NCI-H510A treated with DMSO at 0.1 percent for 48 hours (cell line): ENCODE results near the gene FAM72C.
"Not testable (repeated sequence)": the region's sequence is repeated elsewhere in the genome, so short reads cannot be mapped to it uniquely, and the experiment has no call there.

ENCODE experiments used
- DNase-seq: peaks from one replicate; lab custom pipeline; 2025; lab: John Stamatoyannopoulos, UW

Gene FAM72C

DNA sequence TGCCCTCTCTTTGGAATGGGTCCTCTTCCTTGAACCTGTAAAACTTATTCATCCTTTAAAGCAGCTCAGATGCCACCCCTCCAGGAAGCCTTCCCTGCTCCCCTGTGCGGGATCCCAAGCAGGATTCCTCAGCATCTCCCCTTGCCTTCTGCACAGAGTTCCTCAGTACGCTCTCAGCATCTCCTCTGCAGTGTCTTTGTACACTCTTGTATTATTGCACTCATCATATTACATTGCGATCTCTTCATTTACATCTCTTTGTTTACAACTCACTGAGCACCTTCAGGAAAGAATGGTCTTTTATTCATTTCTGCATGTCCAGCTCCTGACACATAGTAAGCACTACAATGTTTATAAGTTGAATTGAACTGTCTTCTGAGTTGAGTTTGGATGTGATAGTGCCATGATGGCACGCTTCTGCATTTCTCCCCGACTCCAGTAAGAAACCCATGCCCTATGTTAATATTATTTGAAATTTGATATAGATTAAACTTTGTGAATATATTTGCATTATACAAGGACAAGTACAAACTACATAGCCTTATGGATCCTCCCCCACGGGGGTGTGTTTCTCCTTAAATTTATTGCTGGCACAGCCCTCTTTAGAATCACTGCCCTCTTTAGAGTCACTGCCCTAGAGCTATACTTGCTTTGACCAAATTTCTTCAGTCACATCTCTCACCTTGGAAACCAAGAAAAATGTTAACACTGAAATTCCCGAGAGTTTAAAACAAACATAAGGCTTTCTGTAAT is 13.1 kb upstream of the FAM72C start:
- not testable (repeated sequence) for DNase-seq

DNA sequence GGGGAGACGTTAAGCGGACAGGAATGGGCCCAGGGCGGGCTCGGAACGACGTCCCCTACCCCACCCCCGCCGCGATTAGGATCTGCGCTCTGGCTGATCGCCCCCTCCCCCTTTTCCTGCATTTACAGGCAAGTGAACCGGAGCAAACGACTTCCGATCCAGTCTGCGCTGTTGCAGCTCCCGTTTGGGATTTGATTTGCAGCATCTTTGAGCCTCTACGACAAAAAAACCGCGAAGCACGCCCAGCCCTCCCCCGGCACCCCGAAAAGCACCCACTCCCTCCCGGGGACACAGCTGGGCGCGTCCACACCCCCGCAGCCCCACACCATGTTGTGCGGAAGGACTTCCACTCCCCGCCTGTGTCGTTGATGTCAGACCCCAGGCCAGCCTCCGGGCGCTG is 2.6 kb upstream of the FAM72C start:
- DNase-seq: not testable (repeated sequence)

DNA sequence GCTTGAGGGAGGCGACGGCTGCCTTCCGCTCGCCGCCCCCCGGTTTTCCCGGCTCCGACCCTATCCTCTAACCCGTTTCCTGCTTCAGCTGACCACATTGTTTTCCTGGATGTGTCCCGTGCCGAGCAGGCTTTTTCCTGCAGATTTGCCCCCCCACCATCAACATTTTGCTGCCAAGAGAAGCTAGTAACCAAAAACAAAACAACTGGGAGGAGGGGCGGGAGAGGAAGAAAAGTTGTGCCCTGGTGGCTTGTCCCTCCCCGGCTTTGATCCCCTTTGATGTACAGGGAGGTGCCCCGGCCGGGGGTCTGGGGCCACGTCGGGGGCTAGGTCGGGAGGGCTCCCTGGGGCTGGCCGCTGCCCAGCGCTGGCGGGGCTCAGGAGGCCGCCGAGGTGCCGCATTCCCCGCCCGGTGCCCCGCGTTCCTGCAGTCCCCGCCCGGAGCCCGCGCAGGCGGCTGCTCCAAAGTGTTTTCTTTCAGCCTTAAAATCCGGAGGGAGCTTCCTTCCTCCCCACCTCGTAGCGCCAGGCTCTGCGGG is 2.2 kb upstream of the FAM72C start:
- DNase-seq: not testable (repeated sequence)

DNA sequence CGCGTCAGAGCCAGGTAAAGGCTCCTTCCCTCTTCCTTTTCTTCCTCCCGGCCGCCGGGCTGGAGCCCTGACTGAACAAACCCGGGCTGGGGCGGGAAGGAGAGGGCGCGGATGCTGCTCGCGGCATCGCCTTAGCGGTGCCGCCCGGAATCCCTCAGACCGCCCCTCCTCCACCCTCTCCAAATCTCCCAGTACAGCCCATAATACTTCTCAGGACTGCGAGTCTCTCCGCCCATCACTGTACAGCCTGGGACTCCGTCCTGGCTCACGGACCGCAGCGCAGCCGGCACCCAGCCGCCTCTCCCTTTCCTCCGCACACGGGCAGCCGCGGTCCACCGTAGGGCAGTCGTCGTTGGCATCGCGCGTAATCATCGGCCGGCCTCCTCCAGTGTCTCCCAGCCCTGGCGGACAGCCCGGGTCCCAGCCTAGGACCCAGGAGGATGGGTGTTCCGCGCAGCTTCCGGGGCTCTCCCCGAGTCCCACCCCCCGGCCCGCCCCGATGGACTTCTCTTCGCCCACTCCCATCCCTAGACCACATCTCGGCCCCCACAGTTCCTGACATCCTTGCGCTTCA is 1.1 kb upstream of the FAM72C start:
- not testable (repeated sequence) for DNase-seq

DNA sequence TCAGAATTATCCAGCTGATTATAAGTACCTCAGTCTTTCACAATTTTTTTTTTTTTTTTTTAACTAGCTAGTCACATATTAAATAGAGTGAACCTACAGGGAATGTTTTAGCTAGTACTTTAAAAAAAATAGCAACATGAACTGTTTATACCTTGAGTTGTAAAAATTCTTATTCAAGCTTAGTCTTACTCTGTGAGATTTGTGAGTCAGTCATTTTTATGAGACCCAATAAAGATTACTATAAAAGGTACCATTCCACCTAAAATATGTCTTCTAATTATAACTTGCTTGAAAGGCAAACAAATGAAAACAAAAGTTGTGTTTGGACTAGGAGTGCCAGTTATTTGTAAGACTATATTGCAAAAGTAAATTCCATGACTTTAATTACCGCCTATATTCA is 5.9 kb downstream of the FAM72C start:
- DNase-seq: not testable (repeated sequence)

DNA sequence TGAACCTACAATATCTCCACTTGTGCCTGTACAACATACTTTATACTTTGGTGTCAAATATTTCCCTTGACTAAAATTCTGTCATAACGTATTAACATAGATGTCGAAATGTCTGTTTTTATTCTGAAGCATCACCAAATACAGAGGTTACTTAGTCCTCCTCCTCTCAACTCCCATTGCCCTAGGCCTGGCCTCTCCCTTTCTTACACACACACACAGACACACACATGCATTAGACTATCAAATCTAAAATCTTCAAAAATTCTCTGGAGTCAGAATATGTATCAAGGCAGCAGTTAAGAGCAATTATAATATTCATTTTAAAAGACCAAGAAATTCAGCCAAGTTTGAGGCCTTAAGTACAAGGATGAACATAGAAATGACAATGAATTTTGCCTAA is 7.5 kb downstream of the FAM72C start:
- not testable (repeated sequence) for DNase-seq

DNA sequence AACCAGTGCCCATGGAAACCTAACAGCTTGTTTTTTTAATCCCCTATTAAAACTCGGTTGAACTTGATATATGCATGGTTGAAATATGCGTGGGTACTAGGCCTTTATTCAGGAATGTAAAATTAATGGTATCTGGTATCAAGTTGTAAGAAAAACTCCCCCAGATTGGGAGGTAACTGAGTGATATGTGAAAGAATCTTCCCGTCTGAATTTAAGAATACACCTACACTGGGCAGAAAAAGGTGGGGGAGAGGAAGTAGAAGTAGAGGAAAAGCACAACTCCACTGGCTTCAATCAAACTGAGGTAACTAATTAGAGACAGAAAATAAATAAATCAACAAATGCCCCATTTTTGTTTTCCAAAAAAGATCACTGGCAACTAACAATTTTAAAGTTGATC is 15.9 kb downstream of the FAM72C start:
- DNase-seq: not testable (repeated sequence)

DNA sequence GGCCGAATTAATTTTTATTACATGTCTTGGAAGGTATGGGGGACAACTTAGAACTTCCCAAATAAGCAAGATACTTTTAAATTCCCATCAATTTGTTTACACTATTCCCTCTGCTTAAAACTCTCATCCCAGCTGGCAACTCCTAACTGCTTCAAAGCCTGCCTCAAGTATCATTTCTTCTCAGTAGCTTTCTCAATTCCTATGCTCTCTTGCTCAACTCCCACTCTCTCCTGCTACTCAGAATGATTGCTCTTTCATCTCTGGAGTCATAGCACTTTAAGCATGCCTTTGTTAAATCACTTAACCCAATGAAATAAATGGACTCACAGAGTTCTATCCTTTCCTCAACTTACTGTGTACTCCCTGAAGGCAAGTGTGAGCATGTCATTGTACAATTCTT is 18.9 kb downstream of the FAM72C start:
- DNase-seq: not testable (repeated sequence)

DNA sequence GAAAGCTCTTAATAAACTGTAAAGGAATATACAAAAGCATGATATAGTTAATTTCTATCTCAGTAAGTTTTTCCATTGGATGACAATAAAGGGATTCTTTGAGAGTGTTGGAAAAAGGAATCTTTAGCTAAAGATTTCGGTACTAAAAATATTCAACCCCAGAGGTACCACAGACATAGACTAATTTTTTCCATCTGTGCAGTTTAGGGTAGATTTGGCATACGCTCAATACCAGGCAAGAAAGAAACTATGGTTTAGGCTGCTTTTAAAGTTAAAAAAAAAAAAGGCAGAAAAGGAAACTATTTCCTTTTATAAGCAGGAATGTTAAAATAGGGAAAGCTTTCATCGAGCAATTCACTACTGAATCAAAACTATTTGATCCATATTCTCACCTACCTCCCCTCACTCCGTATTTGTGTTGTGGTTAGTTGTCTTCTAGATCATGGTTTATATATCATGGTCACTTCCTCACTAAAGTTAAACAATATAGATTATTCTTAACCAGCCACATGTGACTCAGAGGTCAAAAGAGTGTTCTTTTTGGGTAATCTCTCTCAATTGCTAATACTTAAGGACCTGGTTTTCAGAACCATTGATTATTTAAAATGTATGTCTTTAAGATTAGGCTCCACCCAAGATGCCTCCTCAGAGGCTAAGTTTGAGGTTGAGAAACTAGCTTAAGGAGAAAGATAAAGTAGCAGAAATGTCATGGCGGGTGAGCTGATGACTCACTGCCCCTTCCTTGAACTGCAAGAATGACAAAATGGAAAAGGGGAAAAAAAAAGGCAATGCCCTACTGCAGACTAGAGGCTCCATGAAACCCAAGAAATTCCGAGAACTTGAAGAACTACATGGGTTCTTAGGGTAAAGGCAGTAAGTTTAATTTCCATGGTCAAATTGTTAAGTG is 20.0 kb downstream of the FAM72C start:
- DNase-seq: not testable (repeated sequence)

DNA sequence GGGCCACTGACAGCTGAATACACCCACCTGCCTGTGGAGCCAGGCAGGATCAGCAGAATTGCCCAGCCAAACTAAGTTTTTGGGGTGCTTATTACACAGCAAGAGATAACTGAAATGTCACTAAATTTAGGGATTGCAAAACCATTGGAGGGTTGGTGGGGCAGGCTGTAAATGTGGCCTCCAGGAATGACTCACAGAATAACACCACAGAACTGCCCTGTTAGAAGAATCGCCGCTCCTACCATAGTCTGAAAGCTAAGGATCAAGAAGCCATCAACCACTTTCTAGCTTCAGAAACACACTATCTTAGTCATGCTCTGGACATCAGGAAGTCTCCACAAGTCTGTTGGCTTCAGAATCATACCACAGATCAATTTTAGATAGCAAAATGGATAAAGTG is 24.0 kb downstream of the FAM72C start:
- DNase-seq: not testable (repeated sequence)

DNA sequence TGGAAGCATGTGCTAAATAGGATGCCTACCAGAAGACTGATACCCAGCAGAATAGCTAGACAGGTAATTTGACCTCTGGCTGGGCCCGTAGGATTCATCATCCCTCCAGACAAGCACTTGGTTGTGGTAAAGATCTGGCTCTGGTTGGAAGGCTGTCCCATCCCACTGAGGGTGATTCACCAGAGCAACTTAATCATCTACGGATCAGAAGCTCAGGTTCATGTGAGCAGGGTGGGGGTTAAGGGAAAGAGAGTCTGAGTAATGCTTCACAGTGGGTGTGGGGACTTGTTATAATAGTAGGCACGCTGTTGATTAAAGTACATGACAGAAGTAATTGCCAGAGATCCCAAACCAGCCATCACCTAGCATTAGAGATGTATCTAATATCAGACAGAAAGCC is 26.5 kb downstream of the FAM72C start:
- DNase-seq: not testable (repeated sequence)

DNA sequence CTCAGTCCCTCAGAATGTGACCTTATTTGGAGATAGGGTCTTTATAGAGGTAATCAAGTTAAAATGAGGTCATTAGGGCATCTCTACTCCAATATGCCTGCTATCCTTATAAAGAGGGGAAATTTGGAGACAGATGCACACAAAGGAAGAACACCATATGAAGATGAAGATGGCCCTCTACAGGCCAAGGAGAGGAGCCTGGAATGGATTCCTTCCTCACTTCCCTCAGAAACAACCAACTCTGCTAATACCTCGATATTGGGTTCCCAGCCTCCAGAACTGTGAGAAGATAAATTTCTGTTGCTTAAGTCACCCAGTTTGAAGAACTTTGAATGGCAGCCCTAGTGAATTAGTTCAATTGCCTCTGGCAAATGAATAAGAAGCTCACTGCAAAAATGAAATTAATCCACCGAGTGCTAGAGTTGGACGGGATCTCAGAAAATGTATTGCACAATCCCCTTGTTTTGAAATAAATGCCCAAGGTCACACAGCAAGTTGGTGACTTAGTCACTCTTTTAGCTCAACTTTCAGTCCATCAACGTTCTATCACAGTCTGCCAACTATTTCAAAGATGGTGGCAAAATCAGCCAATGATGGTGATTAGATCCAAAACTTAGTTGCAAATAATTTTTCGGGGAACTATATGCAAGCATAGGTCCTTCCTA is 27.1 kb downstream of the FAM72C start:
- not testable (repeated sequence) for DNase-seq

DNA sequence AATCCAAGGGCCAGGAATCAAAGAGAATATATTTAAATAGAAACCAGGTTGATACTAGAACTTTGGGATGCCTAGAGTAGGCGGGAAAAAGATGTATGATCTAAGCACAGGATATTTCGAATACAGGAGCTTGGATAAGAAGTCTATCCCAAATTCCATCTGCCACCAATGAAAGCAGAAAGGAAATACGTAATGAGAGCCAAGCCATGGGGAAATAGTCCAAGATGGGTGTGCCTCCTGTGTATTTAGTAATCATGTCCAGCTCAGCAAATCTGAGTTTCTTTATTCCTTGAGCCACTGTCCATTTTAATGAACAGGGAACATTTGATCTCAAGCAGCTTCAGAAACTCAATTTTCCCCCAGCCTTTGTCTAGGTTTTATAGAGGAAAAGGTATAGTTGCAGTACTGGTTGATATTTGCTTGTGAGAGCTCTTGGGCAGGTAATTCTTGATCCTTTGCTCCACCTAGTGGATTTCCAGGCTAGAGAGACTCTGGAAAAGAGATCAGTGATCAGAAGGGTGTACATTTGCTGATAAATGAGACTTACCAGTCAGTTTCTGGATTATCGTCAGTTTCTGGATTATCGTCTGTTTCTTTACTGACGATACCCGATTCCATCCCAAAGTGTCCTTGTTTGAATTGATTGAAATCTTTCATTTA is 28.3 kb downstream of the FAM72C start:
- not testable (repeated sequence) for DNase-seq

DNA sequence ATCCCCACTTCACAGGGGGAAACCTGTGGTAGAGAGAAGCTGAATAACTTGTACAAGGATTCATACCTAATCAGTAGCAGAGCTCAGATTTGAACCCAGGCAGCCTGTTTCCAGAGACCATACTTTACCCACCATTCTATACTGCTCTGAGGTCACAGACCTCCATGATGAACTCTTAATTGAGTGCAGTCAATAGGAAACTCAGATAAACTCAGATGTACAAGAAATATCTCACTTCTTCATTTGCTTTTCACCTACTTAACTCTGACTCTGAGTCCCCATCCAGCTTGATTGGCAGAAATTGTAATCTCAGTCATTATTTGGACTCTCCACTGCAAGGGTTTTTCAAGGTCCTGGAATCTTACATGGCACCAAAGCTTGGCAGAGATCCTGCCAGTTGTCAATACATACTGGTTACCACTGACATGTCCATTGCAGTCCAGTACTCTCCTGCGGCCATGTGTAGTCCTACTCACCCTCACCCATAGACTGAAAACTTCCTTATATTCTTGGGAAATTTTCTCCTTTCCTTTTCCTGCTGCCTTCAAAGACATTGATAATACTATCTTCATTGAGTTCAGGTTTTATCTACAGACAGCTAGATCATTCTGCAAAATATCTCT is 29.4 kb downstream of the FAM72C start:
- DNase-seq: not testable (repeated sequence)

DNA sequence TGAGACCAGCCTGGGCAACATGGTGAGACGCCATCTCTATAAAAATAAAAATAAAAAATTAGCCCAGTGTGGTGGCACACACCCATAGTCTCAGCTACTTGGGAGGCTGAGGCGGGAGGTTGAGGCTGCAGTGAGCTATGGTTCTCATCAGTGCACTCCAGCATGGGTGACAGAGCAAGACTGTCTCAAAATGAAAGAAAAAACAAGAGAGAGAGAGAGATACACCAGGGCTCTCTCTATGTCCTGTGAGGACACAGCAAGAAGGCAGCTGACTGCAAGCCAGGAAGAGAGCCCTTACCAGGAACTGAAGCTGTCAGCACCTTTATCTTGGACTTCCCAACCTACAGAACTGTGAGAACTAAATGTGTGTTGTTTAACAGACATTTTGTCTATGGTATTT is 32.1 kb downstream of the FAM72C start:
- DNase-seq: not testable (repeated sequence)

DNA sequence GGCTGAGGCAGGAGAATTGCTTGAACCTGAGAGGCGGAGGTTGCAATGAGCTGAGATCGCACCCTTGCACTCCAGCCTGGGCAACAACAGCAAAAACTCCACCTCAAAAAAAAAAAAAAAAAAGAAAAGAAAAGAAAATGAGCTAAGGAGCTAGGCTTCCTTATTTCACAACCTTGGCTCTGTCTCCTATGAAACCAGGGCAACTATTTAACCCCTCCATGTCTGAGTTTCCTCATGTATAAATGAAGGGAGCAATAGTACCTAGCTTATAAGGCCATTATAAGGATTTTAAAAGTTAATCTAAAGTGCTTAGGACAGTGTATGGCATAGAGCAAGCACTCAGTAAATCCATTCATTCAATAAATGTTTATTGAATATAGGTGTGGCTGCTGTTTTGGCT is 32.9 kb downstream of the FAM72C start:
- not testable (repeated sequence) for DNase-seq

DNA sequence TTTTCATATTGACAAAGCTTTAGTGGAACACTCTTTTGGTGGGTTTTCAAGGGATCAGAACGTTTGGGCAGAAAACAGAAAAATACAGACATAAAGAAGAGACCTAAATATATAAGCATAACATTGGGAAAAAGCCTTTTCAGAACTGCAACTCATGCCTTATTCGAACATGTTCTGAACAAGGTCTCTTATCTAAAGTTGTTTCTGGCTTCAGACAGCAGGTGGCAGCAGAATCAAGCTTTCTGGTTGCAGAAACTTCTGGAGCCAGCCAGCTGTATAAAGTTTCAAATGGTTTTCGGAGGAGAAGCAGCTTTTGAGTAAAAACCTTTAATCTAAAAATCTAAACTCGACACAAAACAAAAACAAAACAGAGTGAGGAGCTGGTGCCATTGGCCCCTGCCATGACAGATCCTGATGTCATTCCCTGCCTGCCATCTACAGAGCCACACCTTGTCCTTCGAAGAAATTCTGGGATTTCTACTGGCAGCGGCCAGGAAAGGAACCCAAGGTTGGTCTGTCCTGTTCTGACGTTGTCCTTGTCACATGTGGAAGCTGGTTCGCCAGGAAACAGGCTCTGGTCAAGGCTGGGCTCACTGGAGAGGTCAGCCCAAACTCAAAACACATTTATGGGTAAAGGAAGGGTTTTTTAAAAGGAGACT is 35.2 kb downstream of the FAM72C start:
- peak; percentile 1 for DNase-seq

DNA sequence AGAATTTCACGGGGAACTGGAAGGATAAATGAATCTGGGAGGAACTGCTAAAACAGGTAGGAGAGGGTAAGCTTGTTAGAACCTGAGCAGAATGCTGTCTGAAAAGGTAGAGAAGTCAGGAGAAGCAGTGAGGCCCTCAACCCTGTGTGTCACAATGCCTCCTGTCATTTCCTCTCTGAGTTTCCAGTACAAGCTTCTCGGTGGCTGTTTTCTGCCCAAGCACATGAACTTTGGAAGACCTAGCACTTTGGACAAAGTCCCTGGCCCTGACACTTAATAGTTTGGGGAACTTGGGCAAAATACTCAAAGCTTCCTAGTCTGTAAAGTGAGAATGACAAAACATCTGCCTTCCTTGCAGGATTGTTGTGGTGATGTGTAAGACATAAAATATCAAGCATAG is 52.7 kb downstream of the FAM72C start:
- not testable (repeated sequence) for DNase-seq

DNA sequence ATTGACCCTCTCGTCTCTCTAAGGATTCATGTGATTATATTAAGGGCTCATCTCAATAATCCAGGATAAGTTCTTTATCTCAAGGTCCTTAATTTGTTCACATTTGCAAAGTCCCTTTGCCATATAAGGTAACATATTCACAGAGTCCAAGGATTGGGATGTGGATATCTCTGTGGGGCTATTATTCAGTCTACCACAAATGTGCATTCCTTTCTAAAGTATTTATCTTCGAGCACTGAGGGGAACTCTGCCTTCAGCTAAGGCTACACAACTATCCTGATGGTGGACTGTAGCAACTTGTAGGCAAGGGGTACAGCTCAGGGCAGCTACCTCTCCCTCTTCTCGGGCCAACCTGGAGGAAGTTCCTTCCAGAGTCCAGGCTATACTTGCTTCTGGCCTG is 53.2 kb downstream of the FAM72C start:
- not testable (repeated sequence) for DNase-seq

DNA sequence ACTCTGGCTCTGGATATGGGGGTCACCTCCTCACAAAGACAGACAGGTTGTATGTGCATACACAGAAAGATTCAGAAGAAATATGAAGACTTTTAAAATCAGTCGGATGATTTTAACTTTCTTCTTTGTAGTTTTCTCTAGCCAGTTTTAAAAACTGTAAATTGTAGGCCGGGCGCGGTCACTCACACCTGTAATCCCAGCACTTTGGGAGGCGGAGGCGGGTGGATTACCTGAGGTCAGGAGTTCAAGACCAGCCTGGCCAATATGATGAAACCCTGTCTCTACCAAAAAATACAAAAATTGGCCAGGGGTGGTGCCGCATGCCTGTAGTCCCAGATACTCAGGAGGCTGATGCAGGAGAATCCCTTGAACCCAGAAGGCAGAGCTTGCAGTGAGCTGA is 58.1 kb downstream of the FAM72C start:
- not testable (repeated sequence) for DNase-seq
